HG03342 (cell line): ENCODE results near the gene CIROP.
A peak's percentile ranks its signal among the peaks of the same experiment; 100 is the strongest.

ENCODE experiments used
- ATAC-seq: cut with Tn5 transposase; IDR thresholded peaks from one replicate; pipeline ENCODE4 v1.9.1; 2021; ENCODE audit warnings: mild to moderate bottlenecking, moderate library complexity; ENCODE audit not compliant: unreplicated experiment

CIROP gene

DNA sequence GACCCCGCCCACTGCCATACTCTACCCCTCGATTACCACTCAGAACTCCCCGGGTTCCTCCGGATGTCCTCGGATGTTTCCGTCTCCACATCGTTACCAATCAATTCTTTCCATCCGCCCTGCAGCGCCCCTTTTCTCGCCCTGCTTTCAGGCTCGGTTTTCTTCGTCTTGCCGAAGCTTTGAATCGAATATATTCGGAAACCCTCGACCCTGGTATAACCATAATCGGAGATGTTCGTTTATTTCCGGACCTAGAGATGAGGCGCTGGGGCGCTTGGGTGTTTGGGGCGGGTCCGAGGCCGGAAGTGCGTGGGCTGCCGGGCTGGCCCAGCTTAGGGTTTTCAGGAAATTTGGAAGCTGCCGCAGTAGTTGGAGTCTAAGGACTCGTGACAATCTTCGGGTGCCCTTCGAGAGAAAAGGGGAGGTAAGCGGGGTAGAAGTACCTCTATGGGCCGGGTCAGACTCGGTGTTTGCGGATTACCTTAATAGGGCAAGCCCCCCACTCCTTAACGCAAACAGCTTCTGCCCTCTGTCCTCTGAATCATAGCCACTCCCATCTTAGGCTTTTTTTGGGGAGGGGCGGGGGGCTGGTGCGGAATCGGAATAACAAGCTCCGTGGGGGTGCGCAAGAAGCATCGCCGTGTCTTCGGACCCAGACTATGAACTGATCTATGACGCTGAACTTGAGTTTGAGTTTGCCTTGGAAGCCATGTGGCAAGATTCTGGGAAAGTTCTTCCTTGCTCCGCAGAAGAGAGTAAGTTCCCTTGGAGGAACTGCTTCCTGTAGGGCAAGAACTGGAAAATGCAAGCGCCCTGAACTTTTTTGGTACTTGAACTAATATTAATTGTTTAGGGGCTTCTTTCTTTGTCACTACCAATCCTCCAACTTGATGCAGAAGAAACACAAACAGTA lies 9.3 kb downstream of the CIROP start, which contains the start of gene C14orf119:
Gene C14orf119, plus strand, starts transcription at position 310 of the 913 bp plus-strand sequence. CDS start 2,154 bp downstream, outside the sequence.
- ATAC-seq = peak; percentile 89

DNA sequence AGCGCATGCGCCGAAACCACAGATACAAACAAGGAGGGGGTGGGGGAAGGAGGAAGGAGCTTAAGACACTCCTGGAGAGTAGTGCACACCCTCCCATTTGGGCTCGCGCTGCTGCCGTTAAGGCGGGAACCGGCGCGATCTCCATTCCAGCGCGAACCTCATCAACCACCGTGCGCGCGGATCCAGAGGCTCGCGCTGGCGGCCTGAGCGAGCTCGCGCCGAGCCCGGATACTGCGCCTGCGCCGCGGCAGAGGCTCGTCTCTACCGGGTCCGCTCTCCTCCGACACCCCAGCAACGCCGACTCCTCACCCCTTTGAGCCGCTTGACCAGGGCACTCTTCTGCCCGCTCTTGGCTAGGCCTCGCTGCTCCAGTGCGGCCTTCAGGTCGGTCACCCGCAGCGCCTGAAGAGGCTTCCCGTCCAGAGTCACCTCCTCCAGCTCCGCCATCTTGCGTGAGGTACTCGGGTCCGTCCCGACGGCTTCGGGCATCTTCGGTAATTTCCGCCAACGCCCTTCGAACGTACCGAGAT lies 10.1 kb downstream of the CIROP start, which contains the start of gene ACIN1:
Gene ACIN1, minus strand, starts transcription at position 471 of the 530 bp plus-strand sequence. Its CDS starts 24 bp downstream, at position 447.
- peak; percentile 23 for ATAC-seq

DNA sequence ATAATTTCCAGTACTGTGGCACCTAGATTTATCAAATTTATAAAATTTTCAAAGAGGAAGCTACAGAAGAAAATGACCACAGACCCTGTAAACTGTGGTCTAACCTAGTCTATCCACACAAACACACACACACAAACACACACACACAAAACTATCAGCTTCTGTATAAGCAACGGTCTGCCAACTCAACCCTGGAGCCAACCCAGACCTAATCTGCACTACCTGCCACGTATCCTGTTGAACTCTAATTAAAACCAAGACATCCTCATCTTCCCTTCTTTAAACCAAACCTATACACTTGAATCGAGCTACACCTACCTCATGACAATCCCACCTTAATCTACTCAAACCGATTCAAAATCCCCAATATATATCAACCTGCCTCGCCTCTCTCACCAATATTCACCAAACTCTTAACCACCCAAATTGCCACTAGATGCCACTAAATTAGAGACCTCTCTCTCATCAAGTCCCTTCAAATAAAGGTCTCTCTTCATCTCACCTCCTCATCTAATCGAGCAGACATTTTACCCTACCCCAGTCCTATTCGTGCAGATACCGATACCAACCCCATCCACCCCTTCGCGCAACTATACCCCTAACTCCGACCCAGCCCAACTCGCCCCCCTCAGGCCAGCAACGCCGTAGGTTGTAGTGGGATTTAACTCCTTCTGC lies 10.7 kb downstream of the CIROP start:
- peak; percentile 28 for ATAC-seq

DNA sequence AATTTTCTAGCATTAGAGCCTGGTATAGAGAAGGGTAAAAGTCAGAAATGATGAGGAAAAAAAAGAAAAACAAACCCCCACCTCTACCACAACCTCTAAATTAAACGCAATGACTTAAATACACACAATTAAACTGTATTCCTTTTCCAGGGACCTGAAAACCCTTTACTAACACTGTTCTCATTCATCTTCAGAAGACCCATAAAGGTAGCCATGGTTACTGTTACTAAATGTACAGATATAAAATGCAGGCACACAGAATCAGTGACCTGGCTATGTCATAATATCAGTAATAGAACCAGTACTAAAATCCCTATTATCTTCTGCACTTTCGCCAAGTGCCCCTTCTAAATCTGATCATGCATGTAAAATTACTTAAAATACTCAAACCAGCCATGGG lies 11.3 kb downstream of the CIROP start:
- ATAC-seq = no peak

DNA sequence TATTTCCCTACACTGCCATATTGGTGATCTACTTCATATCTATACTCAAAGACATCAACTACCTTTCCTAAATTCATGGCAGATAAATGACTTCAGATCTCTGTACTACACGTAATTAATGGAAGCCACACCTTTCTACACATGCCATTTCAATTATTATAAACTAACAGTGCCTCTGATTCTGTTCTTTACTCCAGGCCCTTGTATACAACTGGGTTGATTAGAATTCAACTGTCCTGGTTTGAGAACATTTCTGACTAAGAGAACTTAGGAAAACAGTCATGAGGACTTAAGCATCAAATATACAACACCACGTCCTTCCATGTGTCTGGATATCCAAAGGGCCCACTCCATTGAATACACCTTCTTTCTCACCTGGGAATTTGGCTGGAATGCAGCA lies 11.7 kb downstream of the CIROP start:
- no peak for ATAC-seq

DNA sequence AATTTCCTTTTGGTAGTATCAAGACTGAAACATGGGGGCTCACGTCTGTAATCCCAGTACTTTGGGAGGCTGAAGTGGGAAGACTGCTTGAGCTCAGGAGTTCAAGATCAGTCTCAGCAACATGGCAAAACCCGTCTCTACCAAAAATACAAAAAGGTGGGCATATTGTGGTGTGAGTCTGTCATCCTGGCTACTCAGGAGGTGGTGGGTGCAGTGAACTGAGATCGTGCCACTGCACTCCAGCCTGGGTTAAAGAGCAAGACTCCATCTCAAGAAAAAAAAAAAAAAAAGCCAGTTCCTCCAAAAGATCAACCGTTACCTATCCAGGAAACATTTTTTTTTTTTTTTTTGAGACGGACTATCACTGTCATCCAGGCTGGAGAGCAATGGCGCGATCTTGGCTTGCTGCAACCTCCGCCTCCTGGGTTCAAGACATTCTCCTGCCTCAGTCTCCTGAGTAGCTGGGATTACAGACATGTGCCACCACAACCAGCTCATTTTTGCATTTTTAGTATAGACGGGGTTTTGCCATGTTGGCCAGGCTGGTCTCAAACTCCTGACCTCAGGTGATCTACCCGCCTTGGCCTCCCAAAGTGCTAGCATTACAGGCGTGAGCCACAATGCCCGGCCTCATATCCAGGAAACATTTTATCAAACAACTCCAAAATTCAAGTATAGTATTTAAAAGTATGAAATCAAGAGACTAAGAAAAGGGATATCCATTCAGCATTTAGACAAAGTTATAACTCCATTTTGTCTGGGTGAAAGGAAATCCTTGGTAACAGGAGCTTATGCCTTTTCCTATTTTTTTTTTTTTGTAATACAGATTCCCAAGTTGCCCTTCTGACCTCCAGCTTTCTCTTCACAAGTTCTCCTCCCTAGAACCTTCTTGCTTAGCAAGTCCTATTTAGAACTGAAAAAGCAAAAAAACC lies 13.2 kb downstream of the CIROP start:
- ATAC-seq = no peak

DNA sequence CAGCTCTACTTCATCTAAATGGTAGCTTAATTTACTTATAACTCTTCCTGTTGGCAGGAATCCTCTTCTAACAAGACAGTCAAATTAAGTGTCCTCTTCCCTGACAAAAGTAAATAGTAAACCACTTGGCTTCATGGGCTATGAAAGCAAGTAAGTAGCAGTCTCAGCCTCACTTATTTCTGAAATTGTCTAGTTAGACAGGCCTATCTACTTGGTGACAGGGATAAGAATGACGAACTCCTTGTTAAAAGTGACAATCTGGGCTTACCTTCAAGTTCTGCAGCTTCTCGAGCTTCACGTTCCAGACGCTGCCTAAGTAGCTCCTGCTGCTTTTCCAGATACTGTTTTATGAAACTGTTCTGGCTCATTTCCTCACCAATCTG lies 14.5 kb downstream of the CIROP start:
- ATAC-seq = no peak

DNA sequence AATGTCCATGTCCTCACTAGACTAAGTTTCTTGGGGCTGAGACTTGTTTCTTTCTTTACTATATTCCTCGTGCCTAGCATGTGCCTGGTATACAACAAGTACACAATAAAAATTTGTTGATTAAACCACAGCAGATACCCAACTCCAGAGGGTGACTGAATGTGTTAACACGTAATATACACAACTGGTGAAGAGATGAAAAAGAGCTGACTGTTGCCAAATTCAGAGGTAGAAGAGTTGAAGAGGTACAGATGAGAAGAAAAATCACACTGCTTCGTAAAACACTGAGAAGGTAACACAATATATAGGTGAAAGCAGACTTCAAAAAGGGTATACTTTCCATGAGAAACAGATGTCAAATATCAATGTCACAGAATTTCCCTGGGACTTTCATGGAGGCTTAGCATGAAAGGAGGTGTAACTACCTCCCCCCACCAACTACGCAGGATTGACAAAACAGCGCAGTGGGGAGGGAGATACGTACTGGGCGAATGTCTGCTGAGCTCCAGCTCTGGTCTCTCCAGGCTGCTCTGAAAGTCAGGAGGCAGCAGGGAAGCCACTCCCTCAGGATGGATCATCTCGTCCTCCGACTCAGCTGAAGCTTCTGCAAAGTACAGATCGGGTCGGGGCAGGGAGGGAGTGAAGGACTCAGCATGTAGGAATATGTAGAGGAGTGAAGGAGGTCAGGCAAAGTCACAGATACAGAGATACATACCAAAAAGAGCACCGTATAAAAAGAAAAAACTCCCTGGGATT lies 15.1 kb downstream of the CIROP start:
- no peak for ATAC-seq

DNA sequence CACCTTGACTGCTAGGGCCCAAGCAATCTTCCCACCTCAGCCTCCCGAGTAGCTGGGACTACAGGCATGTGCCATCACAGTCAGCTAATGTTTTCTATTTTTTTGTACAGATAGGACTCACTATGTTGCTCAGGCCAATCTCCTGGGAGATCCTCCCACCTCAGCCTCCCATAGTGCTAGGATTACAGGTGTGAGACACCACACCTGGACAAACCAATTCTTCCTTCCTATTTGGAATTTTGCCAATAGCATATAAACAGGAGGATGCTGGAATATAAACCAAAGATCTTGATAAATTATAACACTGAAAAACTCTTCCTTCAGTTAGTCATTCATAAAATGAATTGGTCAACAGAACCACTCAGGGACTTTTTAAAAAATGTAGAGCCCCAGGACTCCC lies 18.2 kb downstream of the CIROP start:
- ATAC-seq = no peak

DNA sequence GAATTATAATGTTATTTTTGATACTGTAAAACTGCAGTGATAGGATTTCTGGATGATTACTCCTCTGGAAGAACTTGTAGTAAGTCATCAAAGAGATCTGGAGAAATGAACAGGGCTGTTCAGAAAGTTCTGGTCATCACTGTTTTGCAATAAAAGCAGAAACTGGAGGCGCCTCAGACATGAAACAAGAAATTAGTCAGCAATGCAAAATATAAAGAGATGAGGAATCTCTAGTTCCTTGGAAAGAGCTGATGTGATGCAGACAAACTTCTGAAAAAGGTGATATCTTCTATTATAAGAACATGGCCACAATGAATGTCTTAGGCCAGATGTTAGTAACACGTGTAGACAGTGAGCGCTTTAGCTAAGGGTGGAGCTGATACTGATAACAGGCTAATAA lies 19.3 kb downstream of the CIROP start:
- ATAC-seq = no peak

DNA sequence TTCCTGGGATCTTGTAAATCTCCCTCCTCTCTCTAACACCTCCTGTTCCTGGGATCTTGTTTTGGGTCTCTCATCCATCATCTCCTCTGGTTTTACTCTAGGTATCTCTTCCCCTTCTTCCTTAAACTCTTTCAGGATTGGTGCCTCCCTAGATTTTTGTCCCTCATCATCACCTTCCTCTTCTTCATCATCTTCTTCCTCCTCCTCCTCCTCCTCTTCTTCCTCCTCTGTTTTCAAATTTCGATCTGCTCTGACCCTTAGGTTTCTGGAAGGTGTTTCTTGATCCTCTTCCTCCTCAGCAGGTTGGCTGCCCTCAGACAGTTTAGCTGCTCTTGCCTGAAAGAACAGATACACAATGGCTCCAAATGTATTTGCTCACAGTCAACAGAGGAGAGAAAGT lies 24.3 kb downstream of the CIROP start:
- no peak for ATAC-seq

DNA sequence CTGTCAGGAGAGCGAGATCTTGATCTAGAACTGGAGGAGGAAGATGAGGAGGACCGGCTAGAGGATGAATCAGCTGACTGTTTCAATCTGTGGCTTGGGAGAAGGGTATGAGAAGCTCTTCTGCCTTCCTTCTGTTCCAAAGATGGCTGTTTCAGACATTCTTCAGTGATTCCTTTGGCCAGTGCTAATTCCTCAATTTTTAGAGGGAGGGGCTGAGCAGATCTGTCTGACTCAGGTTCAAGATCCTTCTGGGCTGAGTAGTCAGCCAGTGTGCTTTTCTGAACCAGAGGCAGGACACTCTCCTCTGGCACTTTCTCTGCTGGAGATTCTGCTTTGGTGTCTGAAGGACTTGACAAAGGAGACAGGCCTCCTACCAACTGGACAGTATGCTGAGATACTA lies 25.1 kb downstream of the CIROP start:
- ATAC-seq = no peak

DNA sequence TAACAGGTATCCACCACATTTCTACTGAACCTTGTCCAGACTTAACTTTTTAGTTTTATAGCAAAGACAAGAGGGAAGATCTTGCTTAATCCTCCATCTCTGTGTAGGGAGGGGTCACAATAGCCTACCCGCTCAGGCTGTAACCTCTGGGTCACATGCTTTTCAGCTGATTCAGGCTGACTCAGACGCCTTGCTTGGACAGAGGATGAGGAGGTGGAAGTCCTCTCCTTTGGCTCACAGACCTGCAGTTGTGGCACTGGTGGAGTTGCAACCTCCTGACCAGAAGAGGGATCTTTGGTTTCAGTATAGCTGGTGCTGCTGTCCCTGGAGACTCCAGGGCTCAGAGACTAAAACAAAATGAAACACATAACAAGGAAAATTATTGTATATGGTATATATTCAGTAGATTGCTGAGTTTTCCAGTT lies 26.1 kb downstream of the CIROP start:
- no peak for ATAC-seq

DNA sequence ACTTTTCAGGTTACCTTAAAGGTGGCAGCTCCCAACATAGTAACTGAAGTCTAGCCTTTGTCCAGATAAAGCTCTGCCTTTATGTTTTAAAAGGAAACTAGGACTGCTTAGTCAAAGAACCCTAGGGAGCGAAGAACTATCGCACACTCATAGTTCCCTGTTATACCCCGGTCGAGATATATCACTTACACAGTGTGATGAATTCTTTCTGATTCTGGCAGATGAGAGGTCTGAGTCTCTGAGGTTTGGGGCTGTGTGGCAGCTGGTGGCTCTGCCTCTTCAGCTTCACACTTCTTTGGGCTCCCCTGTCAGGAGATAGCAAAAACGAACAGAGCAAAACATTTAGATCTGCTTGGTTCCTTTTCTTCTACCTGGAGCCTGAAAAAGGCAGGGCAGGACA lies 26.8 kb downstream of the CIROP start:
- no peak for ATAC-seq

DNA sequence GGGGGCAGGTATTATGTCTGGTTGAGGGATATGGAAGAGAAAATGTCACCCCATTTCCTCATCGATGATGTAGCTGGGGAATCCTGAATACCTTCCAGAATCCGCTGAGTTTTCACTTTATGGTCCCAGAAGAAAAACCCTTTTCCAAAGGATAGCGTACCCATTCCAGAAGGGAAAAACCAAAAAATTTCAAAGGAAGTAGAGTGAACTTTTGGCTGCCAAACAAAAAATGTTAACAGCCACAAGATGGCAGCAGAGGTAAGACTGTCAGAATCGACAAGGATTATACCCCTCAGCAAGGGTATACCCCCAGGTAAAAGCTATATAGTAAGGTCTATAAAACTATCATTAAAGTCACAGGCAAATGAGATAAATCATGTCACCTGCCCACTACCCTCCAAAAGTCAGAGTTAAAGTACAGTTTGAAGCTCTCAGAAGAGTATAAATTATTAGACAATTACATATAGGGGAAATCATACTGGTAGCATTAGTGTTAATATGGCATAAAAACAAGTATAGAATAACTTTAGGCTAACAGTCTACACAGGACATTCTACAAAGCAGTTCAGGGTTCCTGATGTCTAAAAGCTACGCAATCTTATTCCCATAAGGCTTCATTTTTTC lies 27.9 kb downstream of the CIROP start:
- ATAC-seq = no peak

DNA sequence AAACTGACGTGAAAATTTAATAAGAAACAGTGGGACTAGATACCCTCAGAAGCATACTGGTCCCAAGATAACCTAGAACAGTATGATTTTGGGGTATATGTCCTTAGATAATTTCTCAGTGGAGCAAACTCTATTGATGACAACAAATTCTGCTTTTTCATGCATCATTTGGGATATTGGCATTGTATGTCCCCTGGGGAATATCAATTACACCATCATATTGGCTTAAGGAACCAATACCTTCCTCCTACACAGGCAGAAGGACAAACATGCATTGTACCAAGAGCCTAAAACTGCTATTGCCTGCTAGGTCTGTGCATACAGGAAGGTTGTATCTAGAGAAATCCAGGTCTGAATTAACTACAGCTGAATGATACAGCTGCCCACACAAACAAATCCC lies 29.9 kb downstream of the CIROP start:
- no peak for ATAC-seq

DNA sequence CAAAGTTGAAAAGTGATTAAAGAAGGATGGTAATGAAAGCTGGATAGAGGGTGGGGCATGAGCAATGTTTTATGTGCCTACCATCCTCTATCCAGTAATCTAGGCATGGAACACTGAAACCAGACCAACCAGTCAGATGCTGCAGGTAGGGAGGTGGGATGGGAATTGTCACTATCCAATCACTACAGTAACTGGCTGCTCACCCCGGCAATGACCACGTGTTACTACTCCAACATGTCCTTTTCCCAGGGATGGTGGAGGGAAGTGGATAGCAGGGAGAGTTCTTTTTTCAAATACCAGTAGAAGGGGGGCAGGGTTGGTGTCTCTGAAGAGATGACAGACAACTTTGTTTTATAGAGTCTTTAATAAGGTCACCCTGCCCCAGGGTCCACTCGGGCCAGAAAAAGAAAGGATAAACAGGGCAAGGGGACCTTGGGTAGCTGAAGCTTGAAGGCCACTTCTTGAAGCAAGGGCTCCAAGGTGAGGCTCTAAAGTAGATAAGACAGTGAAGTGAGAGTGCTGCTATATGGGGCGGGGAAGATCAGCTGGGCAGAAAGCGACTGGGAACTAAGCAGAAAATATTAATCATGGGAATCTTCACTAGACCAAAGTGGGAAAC lies 32.8 kb downstream of the CIROP start:
- ATAC-seq = no peak

DNA sequence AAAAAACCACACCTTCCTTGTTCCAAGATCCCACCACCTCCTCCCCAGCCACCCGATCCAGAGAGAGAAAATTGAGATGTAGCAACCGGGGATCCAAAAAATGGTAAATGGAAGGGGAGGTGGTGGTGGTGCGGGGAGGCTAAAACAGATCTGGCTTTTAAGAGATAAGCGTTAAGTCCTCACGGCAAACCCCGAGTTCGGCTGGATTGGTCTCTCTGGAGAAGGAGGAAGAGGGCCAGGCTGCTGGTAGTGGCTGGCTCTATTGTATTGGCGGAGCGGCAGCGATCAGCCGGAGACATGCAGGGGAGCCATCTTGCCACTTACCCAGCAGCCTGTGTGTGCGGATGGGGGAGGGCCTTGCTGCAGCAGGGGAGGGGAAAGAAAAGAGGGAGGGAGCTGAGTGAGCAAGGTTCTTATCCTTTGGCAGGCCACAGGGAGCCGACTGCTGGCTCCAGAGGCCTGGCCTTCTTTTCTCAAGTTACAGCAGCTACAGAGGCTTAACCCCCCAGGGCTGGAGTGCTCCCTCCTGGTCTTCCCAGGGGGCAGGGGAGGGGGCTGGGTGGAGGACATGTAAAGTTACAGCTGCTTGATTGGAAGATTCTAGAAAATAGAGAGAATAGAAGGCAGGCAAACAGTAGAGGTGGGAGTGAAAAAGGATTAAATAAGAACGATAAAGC lies 33.4 kb downstream of the CIROP start:
- peak; percentile 86 for ATAC-seq
